IMR-90 (cell line): ENCODE data around the gene IKBKE.

ENCODE experiments used
- BHLHE40 ChIP-seq: fragments of 150-350 bp; IDR thresholded peaks from 2 replicates; pipeline ENCODE4 v1.6.1; 2016; ENCODE audit warnings: mild to moderate bottlenecking, low read depth, low read length
- CEBPB ChIP-seq: IDR thresholded peaks from 2 replicates; pipeline ENCODE4 v1.6.1; 2012; ENCODE audit warnings: low read depth, low read length, improper control_type of control experiment
- CHD1 ChIP-seq: IDR thresholded peaks from 2 replicates; pipeline ENCODE4 v1.6.1; 2012; ENCODE audit warnings: low read depth, low read length, improper control_type of control experiment
- CTCF ChIP-seq: conservative IDR thresholded peaks from 2 replicates; pipeline ENCODE4 v1.5.1; 2012; ENCODE audit warnings: mild to moderate bottlenecking, low read depth, low read length, improper control_type of control experiment
- POLR2A ChIP-seq: IDR thresholded peaks from 2 replicates; pipeline ENCODE4 v1.6.1; 2012; ENCODE audit warnings: mild to moderate bottlenecking, low read depth, low read length
- RAD21 ChIP-seq: IDR thresholded peaks from 2 replicates; pipeline ENCODE4 v1.6.1; 2012; ENCODE audit warnings: low read length, improper control_type of control experiment
- RFX5 ChIP-seq: IDR thresholded peaks from 2 replicates; pipeline ENCODE4 v1.8.0; 2012; ENCODE audit warnings: low read depth, mild to moderate bottlenecking, low read length, moderate library complexity
- TF ChIP-seq, protein P1 (sequence below): fragments of 150-350 bp; IDR thresholded peaks from 2 replicates; pipeline ENCODE4 v1.6.1; 2016; ENCODE audit warnings: low read depth, mild to moderate bottlenecking, low read length, moderate library complexity, borderline replicate concordance

DNA sequence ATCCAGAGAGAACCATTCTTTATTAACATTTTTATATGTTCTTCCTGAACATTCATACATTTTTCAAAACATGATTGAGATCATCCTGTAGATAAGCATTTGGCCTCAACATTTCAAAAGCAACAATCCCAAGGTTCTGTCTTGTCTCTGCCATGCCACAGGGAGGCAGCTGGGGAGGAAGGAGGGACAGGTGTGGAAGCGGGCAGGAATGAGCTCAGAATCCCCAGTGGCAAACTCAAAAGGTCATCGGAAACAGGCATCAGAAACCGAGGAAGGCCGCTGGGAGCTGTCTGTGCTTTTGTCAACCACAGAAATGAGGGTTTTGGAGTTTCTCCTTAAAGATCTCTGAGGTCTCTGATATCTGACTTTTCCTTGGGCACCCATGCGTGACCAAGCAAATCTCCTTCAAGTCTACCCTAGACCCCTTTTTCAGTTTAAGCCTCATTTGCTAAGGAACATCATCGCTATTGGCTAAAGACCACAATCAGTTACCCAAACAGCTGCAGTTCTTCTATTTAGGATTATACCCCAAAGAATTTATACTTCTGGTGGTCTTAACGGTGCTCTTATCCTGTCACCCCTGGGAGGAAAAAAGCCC lies 71.1 kb downstream of the IKBKE start:
- TF ChIP-seq BHLHE40 (no peak), CTCF (no peak), RAD21 (no peak), CEBPB (no peak), POLR2A (no peak), RFX5 (no peak), CHD1 (no peak)
- TF ChIP-seq, protein P1, sequence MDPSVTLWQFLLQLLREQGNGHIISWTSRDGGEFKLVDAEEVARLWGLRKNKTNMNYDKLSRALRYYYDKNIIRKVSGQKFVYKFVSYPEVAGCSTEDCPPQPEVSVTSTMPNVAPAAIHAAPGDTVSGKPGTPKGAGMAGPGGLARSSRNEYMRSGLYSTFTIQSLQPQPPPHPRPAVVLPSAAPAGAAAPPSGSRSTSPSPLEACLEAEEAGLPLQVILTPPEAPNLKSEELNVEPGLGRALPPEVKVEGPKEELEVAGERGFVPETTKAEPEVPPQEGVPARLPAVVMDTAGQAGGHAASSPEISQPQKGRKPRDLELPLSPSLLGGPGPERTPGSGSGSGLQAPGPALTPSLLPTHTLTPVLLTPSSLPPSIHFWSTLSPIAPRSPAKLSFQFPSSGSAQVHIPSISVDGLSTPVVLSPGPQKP: no peak
